ENCODE results near the gene CDKAL1.

DNA sequence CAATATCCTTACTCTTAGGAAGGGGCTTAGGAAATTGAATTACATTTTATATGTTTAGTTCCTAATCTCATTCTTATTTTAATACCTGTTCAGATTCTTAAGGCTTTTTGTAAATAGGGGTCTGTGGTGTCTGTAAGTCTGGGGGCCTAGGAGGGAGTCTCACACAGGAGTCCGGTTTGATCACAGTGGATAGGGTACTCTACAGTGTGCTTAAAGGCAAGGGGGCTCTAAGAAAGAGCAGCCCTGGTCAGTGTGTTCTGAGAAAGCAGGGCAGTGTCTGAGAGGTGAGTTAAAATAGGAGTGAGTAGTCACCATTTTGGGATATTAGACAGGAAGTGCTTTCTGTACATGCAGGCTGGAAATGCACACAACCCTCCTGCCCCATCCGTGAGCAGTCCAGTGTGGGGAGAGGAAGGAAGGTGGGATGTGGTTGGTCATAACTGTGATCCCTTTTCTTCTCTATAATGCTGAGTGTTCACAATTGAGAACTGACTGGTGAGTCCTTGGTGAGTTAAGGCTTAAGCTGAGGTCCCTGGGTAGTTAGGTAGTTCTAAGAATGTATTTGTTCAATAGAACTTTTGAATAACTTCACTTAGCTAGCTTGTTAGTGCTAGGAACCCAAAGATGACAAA, 50.0 kb downstream of the CDKAL1 start:
- TF ChIP-seq, protein P1, sequence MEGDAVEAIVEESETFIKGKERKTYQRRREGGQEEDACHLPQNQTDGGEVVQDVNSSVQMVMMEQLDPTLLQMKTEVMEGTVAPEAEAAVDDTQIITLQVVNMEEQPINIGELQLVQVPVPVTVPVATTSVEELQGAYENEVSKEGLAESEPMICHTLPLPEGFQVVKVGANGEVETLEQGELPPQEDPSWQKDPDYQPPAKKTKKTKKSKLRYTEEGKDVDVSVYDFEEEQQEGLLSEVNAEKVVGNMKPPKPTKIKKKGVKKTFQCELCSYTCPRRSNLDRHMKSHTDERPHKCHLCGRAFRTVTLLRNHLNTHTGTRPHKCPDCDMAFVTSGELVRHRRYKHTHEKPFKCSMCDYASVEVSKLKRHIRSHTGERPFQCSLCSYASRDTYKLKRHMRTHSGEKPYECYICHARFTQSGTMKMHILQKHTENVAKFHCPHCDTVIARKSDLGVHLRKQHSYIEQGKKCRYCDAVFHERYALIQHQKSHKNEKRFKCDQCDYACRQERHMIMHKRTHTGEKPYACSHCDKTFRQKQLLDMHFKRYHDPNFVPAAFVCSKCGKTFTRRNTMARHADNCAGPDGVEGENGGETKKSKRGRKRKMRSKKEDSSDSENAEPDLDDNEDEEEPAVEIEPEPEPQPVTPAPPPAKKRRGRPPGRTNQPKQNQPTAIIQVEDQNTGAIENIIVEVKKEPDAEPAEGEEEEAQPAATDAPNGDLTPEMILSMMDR (IDR thresholded peaks at IDR 0.05) = no peak
- no peak for TF ChIP-seq POLR2A (IDR thresholded peaks at IDR 0.05)
